WERI-Rb-1 (cell line): ENCODE results near the gene PDE6A.

Experiments used
- DNase-seq: peaks from one replicate; pipeline ENCODE4 v3.0.0-alpha.2; 2020
- H3K27ac ChIP-seq: fragments of 250-450 bp; sonication (Bioruptor Pico); 2 replicates; pipeline ENCODE4 v1.5.1; 2020; ENCODE audit warnings: mild to moderate bottlenecking, moderate library complexity
- H3K27me3 ChIP-seq: fragments of 250-450 bp; sonication (Bioruptor Pico); 2 replicates; pipeline ENCODE4 v1.5.1; 2021; ENCODE audit warnings: mild to moderate bottlenecking, low read depth, moderate library complexity; ENCODE audit not compliant: insufficient read depth, severe bottlenecking
- H3K36me3 ChIP-seq: fragments of 250-450 bp; sonication (Bioruptor Pico); 2 replicates; pipeline ENCODE4 v1.5.1; 2020; ENCODE audit warnings: mild to moderate bottlenecking, moderate library complexity
- H3K4me3 ChIP-seq: 2 replicates; pipeline ENCODE4 v1.5.1; 2011; ENCODE audit warnings: low read depth, mild to moderate bottlenecking, control low read depth, low read length
- H3K9me3 ChIP-seq: fragments of 250-450 bp; sonication (Bioruptor Pico); 2 replicates; pipeline ENCODE4 v1.5.1; 2021; ENCODE audit warnings: mild to moderate bottlenecking, moderate library complexity; ENCODE audit not compliant: severe bottlenecking
- CTCF ChIP-seq: IDR thresholded peaks from 2 replicates; pipeline ENCODE4 v1.5.1; 2011; ENCODE audit warnings: low read depth, mild to moderate bottlenecking, control low read depth, inconsistent platforms, low read length

The PDE6A gene

GRCh38 chr5:149936044-149936699, 8.4 kb downstream of the PDE6A start:
- H3K27ac ChIP-seq, result no peak overlapping the region

GRCh38 chr5:149935431-149935901, 9.1 kb downstream of the PDE6A start:
- no peak overlapping the region for H3K4me3 ChIP-seq
- no peaks in the 10 kb centered on the region for H3K9me3 ChIP-seq
- no peaks in the 10 kb centered on the region for H3K27me3 ChIP-seq
- DNase-seq, result no peak
- TF ChIP-seq CTCF, result no peak
- no peak overlapping the region for H3K27ac ChIP-seq
- no peaks in the 10 kb centered on the region for H3K36me3 ChIP-seq

More at GRCh38 chr5:149936044-149936699, 8.4 kb downstream of the PDE6A start:
- H3K4me3 ChIP-seq, result no peak overlapping the region
- DNase-seq, result no peak
- no peaks in the 10 kb centered on the region for H3K36me3 ChIP-seq
- H3K9me3 ChIP-seq, result no peaks in the 10 kb centered on the region
- H3K27me3 ChIP-seq, result no peaks in the 10 kb centered on the region
- TF ChIP-seq CTCF, result no peak

GRCh38 chr5:149932445-149933350, 11.9 kb downstream of the PDE6A start:
- no peaks in the 10 kb centered on the region for H3K36me3 ChIP-seq
- no peaks in the 10 kb centered on the region for H3K27me3 ChIP-seq
- no peak for DNase-seq
- H3K9me3 ChIP-seq, result no peaks in the 10 kb centered on the region
- H3K4me3 ChIP-seq, result no peak overlapping the region
- H3K27ac ChIP-seq, result no peak overlapping the region
- no peak for TF ChIP-seq CTCF

GRCh38 chr5:149931992-149932436, 12.6 kb downstream of the PDE6A start:
- no peak for DNase-seq
- H3K36me3 ChIP-seq, result no peaks in the 10 kb centered on the region
- TF ChIP-seq CTCF, result no peak
- H3K9me3 ChIP-seq, result no peaks in the 10 kb centered on the region
- H3K27me3 ChIP-seq, result no peaks in the 10 kb centered on the region
- H3K4me3 ChIP-seq, result no peak overlapping the region
- no peak overlapping the region for H3K27ac ChIP-seq

GRCh38 chr5:149930749-149931574, 13.6 kb downstream of the PDE6A start:
- Histone ChIP-seq H3K36me3 (no peaks in the 10 kb centered on the region), H3K9me3 (no peaks in the 10 kb centered on the region), H3K27me3 (no peaks in the 10 kb centered on the region), H3K27ac (no peak overlapping the region), H3K4me3 (no peak overlapping the region)
- no peak for TF ChIP-seq CTCF
- no peak for DNase-seq
